ENCODE results near the gene PIP5K1A.
"Not testable (repeated sequence)": the region's sequence is repeated elsewhere in the genome, so short reads cannot be mapped to it uniquely, and the experiment has no call there.

Gene PIP5K1A

DNA sequence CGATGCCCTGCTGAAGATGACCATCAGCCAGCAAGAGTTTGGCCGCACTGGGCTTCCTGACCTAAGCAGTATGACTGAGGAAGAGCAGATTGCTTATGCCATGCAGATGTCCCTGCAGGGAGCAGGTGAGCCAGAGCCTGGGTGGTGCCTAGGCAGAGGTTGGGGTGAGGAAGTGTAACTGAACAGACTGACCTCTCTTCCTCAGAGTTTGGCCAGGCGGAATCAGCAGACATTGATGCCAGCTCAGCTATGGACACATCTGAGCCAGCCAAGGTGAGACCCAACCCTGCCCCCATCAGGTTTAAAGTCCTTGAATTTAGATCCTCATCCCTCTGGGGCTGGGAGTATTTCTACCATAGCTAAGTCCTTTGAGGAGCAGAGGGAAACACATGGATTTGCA, 68.0 kb downstream of the PIP5K1A start:
- peaks cover 32% of the 10 kb centered on the region for H3K36me3 ChIP-seq (ENCODE audit: control insufficient read depth, insufficient read depth, low read length)
- TF ChIP-seq CTCF (IDR thresholded peaks at IDR 0.05; ENCODE audit: insufficient read depth, low read length, poor library complexity, severe bottlenecking): no peak
- no peak for DNase-seq (ENCODE audit: extremely low read depth, insufficient read length)
- no peaks in the 10 kb centered on the region for H3K27me3 ChIP-seq (replicated peaks; ENCODE audit: control insufficient read depth, insufficient read depth, low read length)
- H3K4me3 ChIP-seq (replicated peaks; ENCODE audit: low read depth, low read length): no peak overlapping the region

DNA sequence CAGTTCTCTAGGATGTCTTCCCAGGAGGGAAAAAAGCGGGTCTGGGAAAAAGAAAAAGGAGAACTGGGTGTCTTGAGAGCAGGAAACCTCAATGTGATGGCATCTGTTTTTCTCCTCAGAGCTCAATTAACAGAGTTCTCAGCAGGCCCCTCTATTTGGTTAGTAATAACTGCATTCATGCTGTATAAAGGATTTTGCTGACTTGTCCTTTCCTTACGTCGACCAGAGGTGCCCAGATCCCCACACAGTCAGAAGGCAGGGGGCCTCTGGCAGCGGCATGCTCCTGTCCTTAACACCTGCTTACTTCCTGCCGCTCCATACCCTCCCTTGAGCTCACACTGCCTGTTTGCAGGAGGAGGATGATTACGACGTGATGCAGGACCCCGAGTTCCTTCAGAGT, 68.5 kb downstream of the PIP5K1A start:
- no peak overlapping the region for H3K4me3 ChIP-seq (replicated peaks; ENCODE audit: low read depth, low read length)
- TF ChIP-seq CTCF (IDR thresholded peaks at IDR 0.05; ENCODE audit: insufficient read depth, low read length, poor library complexity, severe bottlenecking): no peak
- no peaks in the 10 kb centered on the region for H3K27me3 ChIP-seq (replicated peaks; ENCODE audit: control insufficient read depth, insufficient read depth, low read length)
- no peak for DNase-seq (ENCODE audit: extremely low read depth, insufficient read length)
- peaks cover 32% of the 10 kb centered on the region for H3K36me3 ChIP-seq (ENCODE audit: control insufficient read depth, insufficient read depth, low read length)

DNA sequence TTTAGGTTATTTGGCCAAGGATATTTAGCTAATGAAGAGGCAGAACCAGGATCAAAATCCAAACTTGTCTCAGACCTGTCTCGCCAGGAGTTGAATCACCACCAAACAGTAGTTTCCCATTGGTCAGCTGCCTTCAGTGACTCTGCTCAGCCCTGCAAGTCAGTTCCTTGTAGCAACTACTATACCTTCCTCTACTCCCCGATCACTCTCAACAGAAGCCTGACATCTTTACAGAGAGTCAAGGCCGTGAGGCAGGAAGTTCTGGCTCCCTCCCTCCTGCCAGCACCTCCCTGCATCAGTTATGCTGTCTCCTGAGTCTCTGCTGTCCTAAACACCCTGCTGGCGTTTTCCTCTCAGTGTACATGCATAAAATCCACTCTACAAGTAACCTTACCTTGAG, 69.4 kb downstream of the PIP5K1A start:
- Histone ChIP-seq H3K27me3 (replicated peaks; ENCODE audit: control insufficient read depth, insufficient read depth, low read length) (no peaks in the 10 kb centered on the region), H3K36me3 (ENCODE audit: control insufficient read depth, insufficient read depth, low read length) (peaks cover 28% of the 10 kb centered on the region), H3K4me3 (replicated peaks; ENCODE audit: low read depth, low read length) (no peak overlapping the region)
- DNase-seq (ENCODE audit: extremely low read depth, insufficient read length): no peak
- no peak for TF ChIP-seq CTCF (IDR thresholded peaks at IDR 0.05; ENCODE audit: insufficient read depth, low read length, poor library complexity, severe bottlenecking)

GRCh38 chr1:151273924-151274466, 75.6 kb downstream of the PIP5K1A start:
- no peak for DNase-seq (ENCODE audit: extremely low read depth, insufficient read length)
- no peak for TF ChIP-seq CTCF (IDR thresholded peaks at IDR 0.05; ENCODE audit: insufficient read depth, low read length, poor library complexity, severe bottlenecking)
- H3K27me3 ChIP-seq (replicated peaks; ENCODE audit: control insufficient read depth, insufficient read depth, low read length): no peaks in the 10 kb centered on the region
- H3K4me3 ChIP-seq (replicated peaks; ENCODE audit: low read depth, low read length): no peak overlapping the region
- H3K36me3 ChIP-seq (ENCODE audit: control insufficient read depth, insufficient read depth, low read length): peaks cover 3% of the 10 kb centered on the region

GRCh38 chr1:151275341-151275740, 77.0 kb downstream of the PIP5K1A start:
- not testable (repeated sequence) for H3K4me3 ChIP-seq (replicated peaks; ENCODE audit: low read depth, low read length); DNase-seq (ENCODE audit: extremely low read depth, insufficient read length)

DNA sequence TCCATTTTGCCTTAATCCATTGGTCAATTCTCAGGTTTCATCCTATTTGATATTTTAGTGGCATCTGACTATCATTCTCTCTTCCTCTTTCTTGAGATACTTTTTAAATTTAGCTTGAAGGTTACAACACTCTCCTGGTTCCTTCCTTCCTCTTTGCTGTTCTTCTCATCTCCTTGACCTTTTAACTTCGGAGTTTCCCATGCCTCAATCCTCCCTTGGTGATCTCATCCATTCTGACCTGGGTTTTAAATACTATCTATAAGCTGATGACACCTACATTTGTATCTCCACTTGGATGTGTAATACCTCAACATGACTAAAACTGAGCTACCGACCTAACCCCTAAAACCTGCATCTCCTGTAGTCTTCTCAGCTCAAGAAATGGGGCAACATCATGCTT, 78.9 kb downstream of the PIP5K1A start:
- Histone ChIP-seq H3K4me3 (replicated peaks; ENCODE audit: low read depth, low read length) (no peak overlapping the region), H3K36me3 (ENCODE audit: control insufficient read depth, insufficient read depth, low read length) (no peaks in the 10 kb centered on the region; the same call in 1 of the 2 replicates), H3K27me3 (replicated peaks; ENCODE audit: control insufficient read depth, insufficient read depth, low read length) (no peaks in the 10 kb centered on the region)
- DNase-seq (ENCODE audit: extremely low read depth, insufficient read length): peak; percentile 38
- TF ChIP-seq CTCF (IDR thresholded peaks at IDR 0.05; ENCODE audit: insufficient read depth, low read length, poor library complexity, severe bottlenecking): no peak

More at GRCh38 chr1:151275341-151275740, 77.0 kb downstream of the PIP5K1A start:
- H3K27me3 ChIP-seq (replicated peaks; ENCODE audit: control insufficient read depth, insufficient read depth, low read length); H3K36me3 ChIP-seq (ENCODE audit: control insufficient read depth, insufficient read depth, low read length): not testable (repeated sequence)
